ENCODE data around the gene ANXA11. TPM values are rescaled to one million over a fixed set of nuclear protein-coding genes. Genes with fewer than 3 reads are reported as not detected.

Gene ANXA11
- total RNA-seq, 4 donors from 2014 or later: 85.1 to 103 (median 87.3) TPM

- H3K4me3 ChIP-seq: no peak overlapping the region
- WGBS: 83% methylated on average over 2 of the region's 7 CpGs
- no peaks in the 10 kb centered on the region for H3K27me3 ChIP-seq
- no peak for DNase-seq (ENCODE audit: low spot score in 2 of 2)
- TF ChIP-seq POLR2AphosphoS5 (IDR thresholded peaks at IDR 0.05) (no peak), POLR2A (IDR thresholded peaks at IDR 0.05) (no peak), EP300 (IDR thresholded peaks at IDR 0.05) (no peak), CTCF (IDR thresholded peaks at IDR 0.05) (no peak)
- no peaks in the 10 kb centered on the region for H3K9me3 ChIP-seq
- H3K36me3 ChIP-seq: peaks cover 50% of the 10 kb centered on the region
- H3K27ac ChIP-seq: peak overlapping the region; percentile 61
- peaks cover 75% of the 10 kb centered on the region for H3K4me1 ChIP-seq
Observed at GRCh38 chr10:80165173-80165572, 40.2 kb downstream of the ANXA11 start.

- no peaks in the 10 kb centered on the region for H3K27me3 ChIP-seq
- no peak for TF ChIP-seq CTCF (IDR thresholded peaks at IDR 0.05)
- no peak for TF ChIP-seq POLR2A (IDR thresholded peaks at IDR 0.05)
- no peak for TF ChIP-seq EP300 (IDR thresholded peaks at IDR 0.05)
- no peak for TF ChIP-seq POLR2AphosphoS5 (IDR thresholded peaks at IDR 0.05)
- H3K9me3 ChIP-seq: no peaks in the 10 kb centered on the region
- H3K4me1 ChIP-seq: peaks cover 78% of the 10 kb centered on the region
- 85% methylated on average over 7 of the region's 7 CpGs for WGBS
- DNase-seq (ENCODE audit: low spot score in 2 of 2): no peak
- peaks cover 50% of the 10 kb centered on the region for H3K36me3 ChIP-seq
- H3K4me3 ChIP-seq: no peak overlapping the region
- H3K27ac ChIP-seq: peak overlapping the region; percentile 34
Observed at GRCh38 chr10:80164596-80164995, 40.7 kb downstream of the ANXA11 start.

GRCh38 chr10:80163741-80164341 lies 41.5 kb downstream of the ANXA11 start:
- H3K4me3 ChIP-seq: no peak overlapping the region
- peaks cover 80% of the 10 kb centered on the region for H3K4me1 ChIP-seq
- H3K27ac ChIP-seq: peak overlapping the region; percentile 34
- no peaks in the 10 kb centered on the region for H3K9me3 ChIP-seq
- no peak for DNase-seq (ENCODE audit: low spot score in 2 of 2)
- TF ChIP-seq POLR2A (IDR thresholded peaks at IDR 0.05): no peak
- no peak for TF ChIP-seq CTCF (IDR thresholded peaks at IDR 0.05)
- TF ChIP-seq POLR2AphosphoS5 (IDR thresholded peaks at IDR 0.05): no peak
- no peak for TF ChIP-seq EP300 (IDR thresholded peaks at IDR 0.05)
- 26% methylated on average over 8 of the region's 8 CpGs for WGBS
- H3K27me3 ChIP-seq: no peaks in the 10 kb centered on the region
- H3K36me3 ChIP-seq: peaks cover 50% of the 10 kb centered on the region

- Histone ChIP-seq H3K4me3 (no peak overlapping the region), H3K4me1 (peaks cover 79% of the 10 kb centered on the region), H3K27me3 (no peaks in the 10 kb centered on the region), H3K36me3 (peaks cover 68% of the 10 kb centered on the region), H3K27ac (no peak overlapping the region), H3K9me3 (no peaks in the 10 kb centered on the region)
- WGBS: 81% methylated on average over 20 of the region's 21 CpGs
- no peak for DNase-seq (ENCODE audit: low spot score in 2 of 2)
- TF ChIP-seq EP300 (IDR thresholded peaks at IDR 0.05) (no peak), POLR2AphosphoS5 (IDR thresholded peaks at IDR 0.05) (no peak), CTCF (IDR thresholded peaks at IDR 0.05) (no peak), POLR2A (IDR thresholded peaks at IDR 0.05) (no peak)
Observed at GRCh38 chr10:80161321-80162083, 43.8 kb downstream of the ANXA11 start.
